PFSK-1 (cell line): ENCODE data around the gene WLS.

Experiments
- FOXP2 ChIP-seq: optimal IDR thresholded peaks from 2 replicates; pipeline ENCODE3; 2011; ENCODE audit warnings: borderline replicate concordance, control low read depth, inconsistent platforms; ENCODE audit not compliant: insufficient read depth; ENCODE audit errors: extremely low read length, extremely low read depth
- POLR2AphosphoS5 ChIP-seq: IDR thresholded peaks from 2 replicates; pipeline ENCODE4 v1.6.1; 2012; ENCODE audit warnings: low read depth, mild to moderate bottlenecking, control low read depth, low read length, moderate library complexity
- REST ChIP-seq, 2 experiments: IDR thresholded peaks; 2 replicates each; pipeline versions ENCODE4 v1.6.1 to v1.8.0; 2011 to 2012; ENCODE audit warnings: low read depth in 2 of 2, low read length in 2 of 2, control low read depth in 1 of 2, inconsistent platforms in 1 of 2, mild to moderate bottlenecking in 1 of 2, moderate library complexity in 1 of 2; ENCODE audit not compliant: insufficient read depth in 1 of 2
- SIN3A ChIP-seq: IDR thresholded peaks from 2 replicates; pipeline ENCODE4 v1.6.1; 2012; ENCODE audit warnings: mild to moderate bottlenecking, low read length, moderate library complexity, borderline replicate concordance; ENCODE audit not compliant: insufficient read depth
- TAF1 ChIP-seq: IDR thresholded peaks from 2 replicates; pipeline ENCODE4 v1.6.1; 2012; ENCODE audit warnings: low read length, control low read depth, borderline replicate concordance; ENCODE audit not compliant: insufficient read depth

WLS gene

GRCh38 chr1:68101829-68102228 lies 130.5 kb downstream of the WLS start:
- no peak for TF ChIP-seq SIN3A

GRCh38 chr1:68100571-68100970 lies 131.8 kb downstream of the WLS start:
- TF ChIP-seq POLR2AphosphoS5: no peak
- no peak for TF ChIP-seq REST (IDR thresholded peaks at IDR 0.05; ENCODE audit: insufficient read depth in 1 of 2, low read depth in 2 of 2, low read length in 2 of 2)

DNA sequence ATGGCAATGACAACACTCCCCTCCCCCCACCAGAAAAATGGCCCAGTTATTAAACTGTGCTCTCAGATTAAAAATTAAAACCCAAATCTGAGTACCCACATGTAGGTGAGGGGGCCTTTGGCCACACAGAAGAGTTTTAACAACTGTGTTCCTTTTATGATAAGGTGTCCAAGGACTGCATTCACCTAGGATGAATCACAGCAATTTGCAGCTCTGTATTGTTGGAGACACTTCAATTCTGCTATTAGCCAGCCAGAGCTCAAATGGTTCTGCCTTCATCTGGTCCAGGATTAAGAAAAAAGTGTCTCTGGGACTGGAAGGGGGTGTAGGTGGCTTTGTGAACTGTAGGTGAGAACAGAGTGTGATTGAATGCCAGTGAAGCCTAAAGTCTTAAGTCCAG lies 138.6 kb downstream of the WLS start:
- TF ChIP-seq POLR2AphosphoS5: no peak
- TF ChIP-seq REST (IDR thresholded peaks at IDR 0.05; ENCODE audit: insufficient read depth in 1 of 2, low read depth in 2 of 2, low read length in 2 of 2): no peak
- no peak for TF ChIP-seq SIN3A
- no peak for TF ChIP-seq TAF1

- TF ChIP-seq SIN3A: no peak
- TF ChIP-seq TAF1: no peak
- no peak for TF ChIP-seq FOXP2
- TF ChIP-seq POLR2AphosphoS5: no peak
- TF ChIP-seq REST (IDR thresholded peaks at IDR 0.05; ENCODE audit: insufficient read depth in 1 of 2, low read depth in 2 of 2, low read length in 2 of 2): no peak
These were observed 145.1 kb downstream of the WLS start for GRCh38 chr1:68087184-68087583.

DNA sequence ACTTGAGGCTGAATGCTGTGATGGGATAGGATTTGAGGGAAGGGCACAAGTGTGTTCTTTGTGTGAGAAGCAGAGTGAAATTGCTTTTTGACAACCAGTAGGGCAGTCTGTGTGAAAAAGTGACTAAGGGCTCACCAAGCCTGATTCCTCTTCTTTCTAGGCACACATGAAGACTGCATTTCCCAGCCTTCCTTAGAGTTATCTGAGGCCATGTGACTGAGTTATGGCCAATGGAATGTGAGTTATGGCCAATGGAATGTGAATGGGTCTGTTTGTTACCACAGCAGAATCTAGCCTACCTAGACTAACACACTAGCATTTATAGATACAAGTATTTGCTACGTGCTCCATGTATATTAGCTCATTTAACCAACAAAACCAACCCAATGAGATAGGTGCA lies 146.6 kb downstream of the WLS start:
- TF ChIP-seq SIN3A: no peak
- no peak for TF ChIP-seq REST (IDR thresholded peaks at IDR 0.05; ENCODE audit: insufficient read depth in 1 of 2, low read depth in 2 of 2, low read length in 2 of 2)
- TF ChIP-seq POLR2AphosphoS5: no peak
- no peak for TF ChIP-seq TAF1
- no peak for TF ChIP-seq FOXP2

GRCh38 chr1:68083686-68084085 lies 148.6 kb downstream of the WLS start:
- TF ChIP-seq REST (IDR thresholded peaks at IDR 0.05; ENCODE audit: insufficient read depth in 1 of 2, low read depth in 2 of 2, low read length in 2 of 2) (no peak), POLR2AphosphoS5 (no peak), FOXP2 (no peak), SIN3A (no peak), TAF1 (no peak)
